Gastrocnemius medialis (tissue), 4 donors: ENCODE measurements around the gene ZNF75A.

Experiments used
- CTCF ChIP-seq, 5 experiments: fragments of 450-650 bp in 3 of 5; fragments of 200-600 bp in 2 of 5; sonication (generic) in 2 of 5; IDR thresholded peaks in 4 of 5; conservative IDR thresholded peaks in 1 of 5; 1 replicate in 4 of 5; 2 replicates in 1 of 5; pipeline ENCODE4 v1.5.1; 2016 to 2019; ENCODE audit warnings: antibody characterized with exemption in 5 of 5, mild to moderate bottlenecking in 3 of 5, moderate library complexity in 3 of 5
- POLR2A ChIP-seq, 2 donors: fragments of 450-650 bp; IDR thresholded peaks; one replicate each; pipeline ENCODE4 v1.6.1; 2017; ENCODE audit warnings: antibody characterized with exemption in 2 of 2, mild to moderate bottlenecking in 2 of 2, moderate library complexity in 2 of 2

DNA sequence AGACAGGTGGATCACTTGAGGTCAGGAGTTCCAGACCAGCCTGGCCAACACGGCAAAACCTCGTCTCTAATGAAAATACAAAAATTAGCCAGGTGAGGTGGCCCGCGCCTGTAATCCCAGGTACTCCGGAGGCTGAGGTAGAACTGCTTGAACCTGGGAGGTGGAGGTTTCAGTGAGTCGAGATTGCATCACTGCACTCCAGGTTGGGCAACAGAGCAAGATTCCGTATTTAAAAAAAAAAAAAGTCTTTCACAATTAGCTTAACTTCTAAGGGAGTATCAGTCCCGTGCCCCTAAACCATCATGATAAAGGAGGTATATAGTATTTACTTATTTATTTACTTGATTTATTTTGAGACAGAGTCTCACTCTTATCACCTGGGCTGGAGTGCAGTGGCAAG is 45.5 kb upstream of the ZNF75A start:
- TF ChIP-seq CTCF (IDR thresholded peaks at IDR 0.05 in 4 of 5, conservative IDR thresholded peaks at IDR 0.05 in 1 of 5) (no peak), POLR2A (IDR thresholded peaks at IDR 0.05) (no peak)
